Activated naive CD4-positive, alpha-beta T cell treated with anti-CD3 and anti-CD28 coated beads for 36 hours (primary cell): ENCODE data around the gene ITIH1. TPM values are rescaled to one million over a fixed set of nuclear protein-coding genes. Genes with fewer than 3 reads are reported as not detected.
"Not testable (repeated sequence)": the region's sequence is repeated elsewhere in the genome, so short reads cannot be mapped to it uniquely, and the experiment has no call there.

Source experiments
- CTCF ChIA-PET: fragments of 350-600 bp; sonication (Branson Sonifier 250); formaldehyde crosslinking; loops from one replicate; lab custom pipeline; 2021; ENCODE audit warnings: antibody characterized with exemption; lab: Charles Lee
- DNase-seq: peaks from one replicate; pipeline ENCODE4 v3.0.0-alpha.2; 2020
- H3K27ac Mint-ChIP-seq: one replicate; pipeline ENCODE4 v1.8.0; 2021; ENCODE audit warnings: mild to moderate bottlenecking, mixed read lengths
- H3K27me3 Mint-ChIP-seq: one replicate; pipeline ENCODE4 v1.8.0; 2021; ENCODE audit warnings: low read depth, mixed read lengths
- H3K36me3 Mint-ChIP-seq: one replicate; pipeline ENCODE4 v1.8.0; 2021; ENCODE audit warnings: low read depth, mixed read lengths
- H3K4me1 Mint-ChIP-seq: one replicate; pipeline ENCODE4 v1.8.0; 2021; ENCODE audit warnings: low read depth, mixed read lengths
- H3K4me3 Mint-ChIP-seq: one replicate; pipeline ENCODE4 v1.8.0; 2021; ENCODE audit warnings: mild to moderate bottlenecking, moderate library complexity, mixed read lengths
- H3K9me3 Mint-ChIP-seq: one replicate; pipeline ENCODE4 v1.8.0; 2021; ENCODE audit warnings: mixed read lengths
- intact Hi-C: fragments of 100-400 bp; cut with micrococcal nuclease; formaldehyde crosslinking; loops from one replicate; pipeline ENCODE4 v1.15.1; 2023
- total RNA-seq, 2 experiments: library from RNA; stranded (reverse); gene quantifications; one replicate each; pipeline ENCODE4 v1.2.3, GENCODE V29; 2021

Gene ITIH1, protein sequence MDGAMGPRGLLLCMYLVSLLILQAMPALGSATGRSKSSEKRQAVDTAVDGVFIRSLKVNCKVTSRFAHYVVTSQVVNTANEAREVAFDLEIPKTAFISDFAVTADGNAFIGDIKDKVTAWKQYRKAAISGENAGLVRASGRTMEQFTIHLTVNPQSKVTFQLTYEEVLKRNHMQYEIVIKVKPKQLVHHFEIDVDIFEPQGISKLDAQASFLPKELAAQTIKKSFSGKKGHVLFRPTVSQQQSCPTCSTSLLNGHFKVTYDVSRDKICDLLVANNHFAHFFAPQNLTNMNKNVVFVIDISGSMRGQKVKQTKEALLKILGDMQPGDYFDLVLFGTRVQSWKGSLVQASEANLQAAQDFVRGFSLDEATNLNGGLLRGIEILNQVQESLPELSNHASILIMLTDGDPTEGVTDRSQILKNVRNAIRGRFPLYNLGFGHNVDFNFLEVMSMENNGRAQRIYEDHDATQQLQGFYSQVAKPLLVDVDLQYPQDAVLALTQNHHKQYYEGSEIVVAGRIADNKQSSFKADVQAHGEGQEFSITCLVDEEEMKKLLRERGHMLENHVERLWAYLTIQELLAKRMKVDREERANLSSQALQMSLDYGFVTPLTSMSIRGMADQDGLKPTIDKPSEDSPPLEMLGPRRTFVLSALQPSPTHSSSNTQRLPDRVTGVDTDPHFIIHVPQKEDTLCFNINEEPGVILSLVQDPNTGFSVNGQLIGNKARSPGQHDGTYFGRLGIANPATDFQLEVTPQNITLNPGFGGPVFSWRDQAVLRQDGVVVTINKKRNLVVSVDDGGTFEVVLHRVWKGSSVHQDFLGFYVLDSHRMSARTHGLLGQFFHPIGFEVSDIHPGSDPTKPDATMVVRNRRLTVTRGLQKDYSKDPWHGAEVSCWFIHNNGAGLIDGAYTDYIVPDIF
- not detected for total RNA-seq

DNA sequence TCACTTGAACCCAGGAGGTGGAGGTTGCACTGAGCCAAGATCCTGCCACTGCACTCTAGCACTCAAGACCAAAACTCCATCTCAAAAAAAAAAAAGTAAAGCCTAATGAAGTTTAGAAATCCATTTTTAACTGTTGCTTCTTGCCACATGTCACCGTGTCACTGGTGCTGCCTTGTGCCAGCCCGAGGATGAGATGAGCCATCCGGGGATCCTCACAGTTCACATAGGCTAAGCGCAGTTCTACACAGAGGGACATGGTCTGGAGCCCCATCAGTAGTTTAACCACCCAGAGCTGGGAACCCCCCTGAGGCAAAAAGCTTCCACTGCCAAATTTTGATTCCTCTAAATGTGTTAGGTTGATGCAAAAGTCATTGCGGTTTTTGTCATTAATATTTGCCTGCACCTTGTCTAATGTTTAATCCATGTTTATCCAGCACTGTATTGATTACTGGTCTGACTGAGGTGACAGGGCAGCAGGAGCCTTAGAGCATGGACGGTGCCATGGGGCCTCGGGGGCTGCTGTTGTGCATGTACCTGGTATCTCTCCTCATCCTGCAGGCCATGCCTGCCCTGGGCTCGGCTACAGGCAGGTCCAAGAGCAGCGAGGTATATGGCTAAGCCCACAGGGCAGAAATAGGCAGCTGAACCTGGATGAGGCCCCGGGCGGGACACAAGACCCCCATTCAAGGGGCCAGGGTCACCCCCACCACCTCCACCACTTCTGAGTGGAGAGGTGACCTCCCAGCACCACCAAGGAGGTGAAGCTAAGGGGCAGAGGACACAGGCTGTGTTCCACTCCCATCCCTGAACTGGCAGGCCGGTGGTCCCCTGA is at the start of gene ITIH1:
ITIH1 (plus strand) TSS at position 473 of the 832 bp plus-strand sequence; CDS start at position 490, 17 bp downstream.
- intact Hi-C loops = no loop called here
- H3K36me3 Mint-ChIP-seq = no peaks in the 10 kb centered on the region
- no peak for DNase-seq
- H3K9me3 Mint-ChIP-seq = no peaks in the 10 kb centered on the region
- no peaks in the 10 kb centered on the region for H3K27me3 Mint-ChIP-seq
- no peak within 1 kb of the TSS for H3K4me3 Mint-ChIP-seq
- H3K4me1 Mint-ChIP-seq = no peaks in the 10 kb centered on the region
- CTCF ChIA-PET = no interaction called here
- H3K27ac Mint-ChIP-seq = no peak within 1 kb of the TSS

DNA sequence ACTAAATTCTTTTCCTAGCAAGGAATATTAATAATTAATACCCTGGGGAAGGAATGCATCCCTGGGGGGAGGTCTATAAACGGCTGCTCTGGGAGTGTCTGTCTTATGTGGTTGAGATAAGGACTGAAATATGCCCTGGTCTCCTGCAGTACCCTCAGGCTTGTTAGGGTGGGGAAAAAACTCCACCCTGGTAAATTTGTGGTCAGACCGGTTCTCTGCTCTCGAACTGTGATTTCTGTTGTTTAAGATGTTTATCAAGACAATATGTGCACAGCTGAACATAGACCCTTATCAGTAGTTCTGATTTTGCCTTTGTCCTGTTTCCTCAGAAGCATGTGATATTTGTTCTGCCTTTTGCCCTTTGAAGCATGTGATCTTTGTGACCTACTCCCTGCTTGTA is 48.6 kb upstream of the ITIH1 start:
- intact Hi-C loops, H3K4me3 Mint-ChIP-seq, H3K27me3 Mint-ChIP-seq, DNase-seq, H3K27ac Mint-ChIP-seq: not testable (repeated sequence)
- peaks cover 21% of the 10 kb centered on the region for H3K9me3 Mint-ChIP-seq
- CTCF ChIA-PET = interaction anchor here (0.7 kb wide), 1 partner anchor 9 kb away, joined by 4 read pairs; no protein-coding TSS in a partner anchor
- peaks cover 46% of the 10 kb centered on the region for H3K36me3 Mint-ChIP-seq
- peaks cover 12% of the 10 kb centered on the region for H3K4me1 Mint-ChIP-seq

DNA sequence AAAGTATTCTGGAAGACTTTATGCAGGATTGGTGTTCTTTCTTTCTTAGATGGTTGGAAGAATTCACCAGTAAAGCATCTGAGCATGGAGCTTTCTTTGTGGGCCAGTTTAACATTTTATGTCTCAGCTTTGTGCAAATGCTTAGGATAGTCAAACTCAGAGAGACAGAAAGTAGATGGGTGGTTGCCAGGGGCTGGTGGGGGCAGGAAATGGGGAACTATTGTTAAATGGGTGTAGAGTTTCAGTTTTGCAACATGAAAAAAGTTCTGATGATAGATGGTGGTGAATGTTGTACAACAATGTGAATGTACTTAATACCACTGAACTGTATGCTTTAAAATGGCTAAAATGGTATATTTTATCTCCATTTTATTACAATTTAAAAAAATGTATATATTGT is 46.7 kb upstream of the ITIH1 start:
- DNase-seq = peak; percentile 14
- H3K4me1 Mint-ChIP-seq = peaks cover 12% of the 10 kb centered on the region
- no peak overlapping the region for H3K27ac Mint-ChIP-seq
- CTCF ChIA-PET = interaction anchor here (0.6 kb wide), 1 partner anchor 1021 kb away, joined by 3 read pairs; no protein-coding TSS in a partner anchor
- no peaks in the 10 kb centered on the region for H3K27me3 Mint-ChIP-seq
- H3K9me3 Mint-ChIP-seq = peaks cover 22% of the 10 kb centered on the region
- H3K4me3 Mint-ChIP-seq = no peak overlapping the region
- intact Hi-C loops = no loop called here
- peaks cover 60% of the 10 kb centered on the region for H3K36me3 Mint-ChIP-seq

DNA sequence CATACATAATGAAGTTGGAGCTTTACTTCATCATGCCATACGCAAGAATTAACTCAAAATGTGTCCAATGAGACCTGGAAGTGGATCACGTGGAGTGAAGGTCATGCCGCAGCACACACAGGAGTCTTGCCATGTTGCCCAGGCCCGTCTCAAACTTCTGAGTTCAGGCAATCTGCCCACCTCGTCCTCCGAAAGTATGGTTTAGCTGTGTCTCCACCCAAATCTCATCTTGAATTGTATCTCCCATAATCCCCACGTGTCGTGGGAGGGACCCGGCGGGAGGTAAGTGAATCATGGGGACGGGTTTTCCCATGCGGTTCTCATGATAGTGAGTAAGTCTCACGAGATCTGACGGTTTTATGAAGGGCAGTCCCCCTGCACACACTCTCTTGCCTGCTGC is 45.8 kb upstream of the ITIH1 start:
- Mint-ChIP-seq H3K27me3 (no peaks in the 10 kb centered on the region), H3K9me3 (peaks cover 22% of the 10 kb centered on the region), H3K4me3 (no peak overlapping the region), H3K36me3 (peaks cover 61% of the 10 kb centered on the region), H3K4me1 (peaks cover 12% of the 10 kb centered on the region), H3K27ac (no peak overlapping the region)
- no peak for DNase-seq
- intact Hi-C loops = no loop called here
- CTCF ChIA-PET = interaction anchor here (0.6 kb wide), 2 partner anchors 273 to 545 kb away, joined by 3 read pairs; no protein-coding TSS in a partner anchor

DNA sequence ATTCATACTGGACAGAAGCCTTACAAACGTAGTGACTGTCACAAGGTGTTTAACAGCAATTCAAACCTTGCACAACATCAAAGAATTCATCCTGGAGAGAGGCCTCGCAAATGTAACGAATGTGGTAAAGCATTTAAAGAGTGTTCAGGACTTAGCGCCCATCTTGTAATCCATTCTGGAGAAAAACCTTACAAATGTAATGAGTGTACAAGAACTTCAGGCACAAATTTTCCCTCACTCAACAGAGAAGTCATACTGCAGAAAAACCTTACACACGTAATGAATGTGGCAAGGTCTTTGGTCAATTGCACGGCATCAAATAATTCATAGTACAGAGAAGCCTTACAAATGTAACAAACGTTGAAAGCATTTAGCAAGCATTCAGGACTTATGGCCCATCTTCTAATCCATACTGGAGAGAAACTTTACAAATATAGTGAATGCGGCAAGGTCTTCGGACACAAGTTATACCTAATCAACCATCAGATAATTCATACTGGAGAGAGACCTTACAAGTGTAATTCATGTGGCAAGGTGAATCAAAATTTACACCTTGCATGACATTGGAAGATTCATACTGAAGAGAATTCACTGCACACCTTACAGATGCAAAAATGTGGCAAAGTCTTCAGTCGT is 44.0 kb upstream of the ITIH1 start:
- H3K9me3 Mint-ChIP-seq = peaks cover 21% of the 10 kb centered on the region
- no peaks in the 10 kb centered on the region for H3K27me3 Mint-ChIP-seq
- DNase-seq = no peak
- H3K36me3 Mint-ChIP-seq = peaks cover 61% of the 10 kb centered on the region
- H3K4me1 Mint-ChIP-seq = peaks cover 12% of the 10 kb centered on the region
- intact Hi-C loops = no loop called here
- H3K27ac Mint-ChIP-seq = no peak overlapping the region
- H3K4me3 Mint-ChIP-seq = no peak overlapping the region
- CTCF ChIA-PET = interaction anchor here (0.5 kb wide), 1 partner anchor 22 kb away, joined by 3 read pairs; no protein-coding TSS in a partner anchor

DNA sequence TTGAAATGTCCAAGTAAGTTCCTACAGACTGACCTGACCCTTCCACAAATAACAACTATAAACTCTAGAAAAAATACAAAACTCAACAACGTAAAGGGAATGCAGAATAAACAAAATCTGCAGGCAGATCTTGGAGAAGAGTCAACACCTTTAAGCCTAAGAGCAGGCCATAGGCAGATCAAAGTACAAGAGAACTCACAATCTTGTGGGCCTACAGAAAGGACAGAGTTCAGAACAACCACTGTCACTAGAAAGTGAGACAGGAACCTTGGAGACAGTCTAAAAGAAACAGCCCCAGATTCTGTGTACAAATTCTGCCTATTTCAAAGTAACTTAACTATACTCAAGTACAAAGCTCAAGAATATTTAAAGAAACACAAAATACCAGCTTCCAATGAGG is 37.7 kb upstream of the ITIH1 start:
- no peaks in the 10 kb centered on the region for H3K4me1 Mint-ChIP-seq
- H3K36me3 Mint-ChIP-seq = peaks cover 19% of the 10 kb centered on the region
- H3K9me3 Mint-ChIP-seq = no peaks in the 10 kb centered on the region
- H3K27me3 Mint-ChIP-seq = no peaks in the 10 kb centered on the region
- H3K4me3 Mint-ChIP-seq = no peak overlapping the region
- CTCF ChIA-PET = interaction anchor here (0.6 kb wide), 1 partner anchor 24 kb away, joined by 5 read pairs; no protein-coding TSS in a partner anchor
- DNase-seq = no peak
- no peak overlapping the region for H3K27ac Mint-ChIP-seq
- intact Hi-C loops = no loop called here

DNA sequence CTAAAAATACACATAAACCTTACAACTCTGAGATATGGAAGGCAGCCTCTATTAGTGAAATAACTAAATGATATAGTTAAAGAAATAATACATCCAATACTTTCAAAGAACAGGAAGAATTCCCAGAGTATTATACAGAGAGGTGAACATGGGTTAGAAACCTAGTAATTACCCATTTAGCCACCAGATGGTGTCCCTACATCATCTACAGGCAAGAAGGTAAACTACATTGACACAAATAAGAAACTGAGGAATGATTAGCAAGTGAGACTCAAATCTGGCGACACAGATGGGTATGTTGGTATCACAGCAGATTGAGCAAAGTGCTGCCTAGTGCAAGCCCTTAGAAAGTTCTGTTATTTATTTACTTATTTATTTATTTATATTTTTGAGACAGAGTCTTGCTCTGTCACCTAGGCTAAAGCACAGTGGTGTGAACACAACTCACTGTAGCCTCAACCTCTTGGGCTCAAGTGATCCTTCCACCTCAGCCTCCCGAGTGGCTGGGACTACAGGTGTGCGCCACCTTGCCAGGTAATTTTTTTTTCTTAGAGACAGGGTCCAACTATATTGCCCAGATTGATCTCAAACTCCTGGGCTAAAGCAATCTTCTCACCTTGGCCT is 34.9 kb upstream of the ITIH1 start:
- H3K27ac Mint-ChIP-seq = no peak overlapping the region
- no peak for DNase-seq

DNA sequence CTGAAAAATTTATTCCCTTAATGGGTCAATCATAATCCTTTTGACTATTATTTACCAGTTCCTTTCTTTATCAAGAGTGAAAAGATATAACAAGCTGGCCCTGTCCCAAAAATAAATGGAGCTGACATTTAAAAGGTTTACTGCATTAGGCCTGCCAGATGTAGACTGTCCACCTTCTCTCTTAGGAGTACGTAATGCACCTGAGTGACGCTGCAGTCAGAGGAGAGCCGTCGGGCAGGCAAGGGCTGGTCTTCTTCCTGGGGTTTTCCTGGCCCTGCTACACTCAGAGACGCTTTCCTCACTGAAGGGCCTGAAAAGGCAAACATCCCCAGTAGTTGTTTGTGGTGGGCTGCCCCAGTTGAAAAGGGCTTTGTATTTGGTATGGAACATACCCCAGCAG is 34.2 kb upstream of the ITIH1 start:
- Mint-ChIP-seq H3K27me3 (no peaks in the 10 kb centered on the region), H3K9me3 (no peaks in the 10 kb centered on the region), H3K27ac (no peak overlapping the region), H3K4me1 (no peaks in the 10 kb centered on the region), H3K36me3 (peaks cover 13% of the 10 kb centered on the region), H3K4me3 (no peak overlapping the region)
- CTCF ChIA-PET = interaction anchor here (0.9 to 1.1 kb wide), 5 partner anchors 78 to 339 kb away, joined by 3 to 5 read pairs (median 4); no protein-coding TSS in a partner anchor
- intact Hi-C loops = loop anchor here (2.0 kb wide), 1 partner anchor 454 kb away; no protein-coding TSS in a partner anchor
- no peak for DNase-seq

More for the DNA sequence above, 34.9 kb upstream of the ITIH1 start:
- no peaks in the 10 kb centered on the region for H3K4me1 Mint-ChIP-seq
- no peak overlapping the region for H3K4me3 Mint-ChIP-seq
- H3K36me3 Mint-ChIP-seq = peaks cover 13% of the 10 kb centered on the region
- intact Hi-C loops = loop anchor here (1.0 to 2.0 kb wide), 4 partner anchors 78 to 454 kb away; no protein-coding TSS in a partner anchor
- CTCF ChIA-PET = interaction anchor here (0.6 to 1.1 kb wide), 7 partner anchors 41 to 339 kb away, joined by 3 to 5 read pairs (median 3); no protein-coding TSS in a partner anchor
- no peaks in the 10 kb centered on the region for H3K9me3 Mint-ChIP-seq
- H3K27me3 Mint-ChIP-seq = no peaks in the 10 kb centered on the region

DNA sequence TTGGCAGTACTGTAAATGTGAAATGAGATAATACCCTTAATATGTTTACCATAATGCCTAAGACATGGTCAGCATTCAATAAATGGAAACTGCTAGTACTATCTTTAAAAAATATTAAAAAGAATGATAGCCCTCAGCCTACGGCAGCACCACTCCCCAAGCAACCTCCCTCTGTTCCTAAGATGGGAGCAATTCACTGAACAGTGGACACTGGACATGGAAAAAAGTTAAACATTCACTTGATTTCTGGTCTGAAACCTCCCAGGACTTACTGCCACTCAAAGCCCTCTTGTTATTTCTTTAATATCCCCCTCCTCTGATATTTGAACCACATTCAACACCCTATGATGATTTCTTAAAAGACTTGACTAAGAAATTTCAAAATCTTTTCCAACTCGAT is 33.7 kb upstream of the ITIH1 start:
- Mint-ChIP-seq H3K4me3 (no peak overlapping the region), H3K27me3 (no peaks in the 10 kb centered on the region), H3K36me3 (peaks cover 19% of the 10 kb centered on the region), H3K4me1 (no peaks in the 10 kb centered on the region), H3K27ac (no peak overlapping the region), H3K9me3 (no peaks in the 10 kb centered on the region)
- CTCF ChIA-PET = interaction anchor here (0.9 to 1.1 kb wide), 5 partner anchors 77 to 338 kb away, joined by 3 to 5 read pairs (median 4); no protein-coding TSS in a partner anchor
- no peak for DNase-seq
- intact Hi-C loops = loop anchor here (2.0 kb wide), 1 partner anchor 453 kb away; no protein-coding TSS in a partner anchor

DNA sequence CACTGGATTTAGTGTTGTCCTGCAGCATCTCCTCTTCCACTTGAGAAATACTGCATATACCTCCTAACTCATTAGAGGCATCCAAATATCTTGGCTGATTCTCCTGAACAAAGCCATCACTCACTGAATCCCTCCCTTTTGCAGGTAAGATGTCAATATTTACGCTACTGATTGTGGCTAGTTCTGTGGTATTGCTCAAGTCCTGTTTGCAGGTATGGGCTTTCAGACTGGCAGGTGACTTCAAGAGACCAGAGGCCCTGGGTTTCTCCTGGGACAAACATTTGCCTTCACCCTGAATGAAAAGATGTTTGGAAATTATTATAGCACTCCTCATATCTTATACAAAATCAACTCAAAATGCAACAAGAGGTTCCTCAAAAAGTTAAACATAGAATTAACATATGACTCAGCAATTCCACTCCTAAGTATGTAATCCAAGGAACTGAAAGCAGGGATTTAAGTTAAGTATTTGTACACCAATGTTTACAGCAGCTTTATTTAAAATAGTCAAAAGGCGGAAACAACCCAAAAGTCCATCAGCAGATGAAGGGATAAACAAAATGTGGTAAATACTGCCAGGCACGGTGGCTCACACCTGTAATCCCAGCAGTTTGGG is 25.2 kb upstream of the ITIH1 start:
- no peak overlapping the region for H3K27ac Mint-ChIP-seq
- H3K4me1 Mint-ChIP-seq = no peaks in the 10 kb centered on the region
- intact Hi-C loops = no loop called here
- no peak overlapping the region for H3K4me3 Mint-ChIP-seq
- CTCF ChIA-PET = no interaction called here
- no peak for DNase-seq
- H3K36me3 Mint-ChIP-seq = peaks cover 19% of the 10 kb centered on the region
- no peaks in the 10 kb centered on the region for H3K27me3 Mint-ChIP-seq
- no peaks in the 10 kb centered on the region for H3K9me3 Mint-ChIP-seq
